Suprapubic skin (tissue), 2 donors: ENCODE data around the gene GULP1.

ENCODE experiments used
- EP300 ChIP-seq: sonication (generic); formaldehyde crosslinking; IDR thresholded peaks from one replicate; pipeline ENCODE4 v1.6.1; 2017; ENCODE audit warnings: antibody characterized with exemption
- POLR2A ChIP-seq, 2 donors: fragments of 450-650 bp; IDR thresholded peaks; one replicate each; pipeline ENCODE4 v1.6.1; 2017; ENCODE audit warnings: antibody characterized with exemption in 2 of 2, mild to moderate bottlenecking in 2 of 2, moderate library complexity in 2 of 2

- TF ChIP-seq EP300 (no peak), POLR2A (IDR thresholded peaks at IDR 0.05) (no peak)
These were observed 2.1 kb downstream of the GULP1 start for GRCh38 chr2:188293601-188294351.
